Immature natural killer cell (primary cell): ENCODE results near the gene RACGAP1. TPM values are rescaled to one million over a fixed set of nuclear protein-coding genes. Genes with fewer than 3 reads are reported as not detected.

ENCODE experiments used
- DNase-seq, 3 donors: peaks; one replicate each; pipeline ENCODE4 v3.0.0; 2022; ENCODE audit warnings: mixed read lengths in 1 of 3
- H3K27ac Mint-ChIP-seq, 6 donors: one replicate each; pipeline ENCODE4 v1.8.0; 2020; ENCODE audit warnings: mixed read lengths in 6 of 6, mild to moderate bottlenecking in 5 of 6, inconsistent platforms in 4 of 6, moderate library complexity in 3 of 6
- H3K27me3 Mint-ChIP-seq, 3 donors: one replicate each; pipeline ENCODE4 v1.8.0; 2020 to 2021; ENCODE audit warnings: low read depth in 3 of 3, mild to moderate bottlenecking in 3 of 3, mixed read lengths in 3 of 3, moderate library complexity in 3 of 3, inconsistent platforms in 1 of 3
- H3K36me3 Mint-ChIP-seq, 3 donors: one replicate each; pipeline ENCODE4 v1.8.0; 2020; ENCODE audit warnings: mixed read lengths in 3 of 3, inconsistent platforms in 2 of 3, mild to moderate bottlenecking in 2 of 3
- H3K4me1 Mint-ChIP-seq, 2 donors: one replicate each; pipeline ENCODE4 v1.8.0; 2020; ENCODE audit warnings: inconsistent platforms in 2 of 2, mild to moderate bottlenecking in 2 of 2, mixed read lengths in 2 of 2, moderate library complexity in 1 of 2
- H3K4me3 Mint-ChIP-seq, 5 donors: one replicate each; pipeline ENCODE4 v1.8.0; 2020; ENCODE audit warnings: mild to moderate bottlenecking in 5 of 5, mixed read lengths in 5 of 5, inconsistent platforms in 3 of 5, moderate library complexity in 3 of 5
- H3K9me3 Mint-ChIP-seq, 6 donors: one replicate each; pipeline ENCODE4 v1.8.0; 2020; ENCODE audit warnings: mild to moderate bottlenecking in 6 of 6, mixed read lengths in 6 of 6, inconsistent platforms in 4 of 6, moderate library complexity in 3 of 6
- polyA plus RNA-seq, 3 donors: library from polyadenylated mRNA; unstranded; fragments of 300-500 nt; fragmentation: Illumina TruSeq; gene quantifications; one replicate each; pipeline ENCODE4 v1.2.3, GENCODE V29; 2021

RACGAP1 gene
- polyA plus RNA-seq, 3 donors from 2014 or later = 11.6 to 20.9 (median 12.4) TPM

DNA sequence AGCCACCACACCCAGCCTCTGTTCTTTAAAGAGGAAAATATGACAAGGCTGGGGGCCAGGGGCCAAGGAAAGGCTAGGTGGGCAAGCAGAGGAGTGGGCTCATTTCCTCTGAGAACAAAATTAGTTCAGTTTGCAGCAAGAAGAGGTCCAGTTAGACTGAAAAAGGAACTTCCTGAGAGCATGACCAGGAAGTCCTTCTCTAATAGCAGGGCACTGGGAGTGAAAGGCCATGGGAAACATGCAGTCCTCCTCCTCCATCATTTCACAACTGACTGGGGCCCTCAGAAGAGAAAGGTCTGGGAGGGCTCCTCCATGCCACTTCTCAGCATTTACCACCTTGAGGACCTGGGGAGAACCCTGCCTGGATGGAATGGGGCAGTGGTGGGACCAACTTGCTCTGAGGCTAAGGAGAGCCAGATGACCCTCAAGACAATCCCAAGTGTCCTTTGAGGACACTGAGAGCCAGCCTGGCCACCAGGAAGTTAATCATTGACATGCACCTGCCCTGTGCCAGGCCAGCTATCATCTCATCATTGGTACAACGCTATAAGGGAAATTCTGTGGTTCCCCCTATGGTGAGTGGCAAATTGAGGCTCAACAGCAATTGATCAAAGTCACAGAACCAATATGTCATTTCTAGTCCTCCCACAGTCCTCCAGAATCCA is 72.8 kb downstream of the RACGAP1 start:
- DNase-seq = no peak
- Mint-ChIP-seq H3K9me3 (no peaks in the 10 kb centered on the region), H3K27me3 (peaks cover 5 to 20% (median 10%) of the 10 kb centered on the region in 3 donors), H3K4me3 (no peak overlapping the region), H3K27ac (no peak overlapping the region), H3K36me3 (no peaks in the 10 kb centered on the region), H3K4me1 (no peaks in the 10 kb centered on the region)

DNA sequence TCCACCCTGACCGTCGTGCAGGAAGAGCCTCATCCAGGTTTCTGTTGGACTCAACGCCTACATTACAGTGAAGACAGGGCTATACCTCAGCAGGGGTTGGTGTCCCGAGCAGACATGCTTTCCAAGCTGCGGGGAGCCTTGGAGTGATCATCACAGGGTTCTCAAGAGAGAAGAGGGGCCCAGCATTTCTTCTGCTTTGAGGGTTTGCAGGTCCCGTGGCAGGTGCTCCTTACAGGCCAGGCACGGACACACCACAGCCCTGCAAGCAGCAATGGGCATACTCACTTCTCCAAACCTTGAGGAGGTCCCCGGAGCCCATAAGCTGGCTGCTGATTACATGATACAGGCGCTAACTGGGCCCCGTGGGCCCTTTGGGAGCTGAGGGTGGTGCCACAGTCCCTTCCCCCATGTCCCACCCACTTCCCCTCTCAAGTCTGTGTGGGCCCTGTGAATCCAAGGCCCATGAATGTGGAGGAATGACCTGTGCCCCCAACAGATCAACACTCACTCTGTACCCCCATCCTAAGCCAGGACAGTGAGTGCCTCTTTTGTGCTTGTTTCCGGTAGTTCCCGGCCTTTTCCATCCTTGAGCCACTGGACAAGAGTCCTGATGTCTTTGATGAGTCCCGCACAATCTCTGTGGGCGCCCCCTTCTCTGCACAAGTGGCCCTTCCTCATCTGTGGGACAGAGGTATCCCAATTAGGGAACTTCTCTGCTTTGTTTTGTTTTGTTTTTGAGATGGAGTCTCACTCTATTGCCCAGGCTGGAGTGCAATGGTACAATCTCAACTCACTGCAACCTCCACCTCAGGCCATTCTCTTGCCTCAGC is 73.7 kb downstream of the RACGAP1 start:
- Mint-ChIP-seq H3K36me3 (no peaks in the 10 kb centered on the region), H3K27me3 (peaks cover 5 to 13% (median 6%) of the 10 kb centered on the region in 3 donors), H3K4me1 (no peaks in the 10 kb centered on the region), H3K9me3 (no peaks in the 10 kb centered on the region), H3K27ac (no peak overlapping the region), H3K4me3 (no peak overlapping the region)
- DNase-seq = no peak

DNA sequence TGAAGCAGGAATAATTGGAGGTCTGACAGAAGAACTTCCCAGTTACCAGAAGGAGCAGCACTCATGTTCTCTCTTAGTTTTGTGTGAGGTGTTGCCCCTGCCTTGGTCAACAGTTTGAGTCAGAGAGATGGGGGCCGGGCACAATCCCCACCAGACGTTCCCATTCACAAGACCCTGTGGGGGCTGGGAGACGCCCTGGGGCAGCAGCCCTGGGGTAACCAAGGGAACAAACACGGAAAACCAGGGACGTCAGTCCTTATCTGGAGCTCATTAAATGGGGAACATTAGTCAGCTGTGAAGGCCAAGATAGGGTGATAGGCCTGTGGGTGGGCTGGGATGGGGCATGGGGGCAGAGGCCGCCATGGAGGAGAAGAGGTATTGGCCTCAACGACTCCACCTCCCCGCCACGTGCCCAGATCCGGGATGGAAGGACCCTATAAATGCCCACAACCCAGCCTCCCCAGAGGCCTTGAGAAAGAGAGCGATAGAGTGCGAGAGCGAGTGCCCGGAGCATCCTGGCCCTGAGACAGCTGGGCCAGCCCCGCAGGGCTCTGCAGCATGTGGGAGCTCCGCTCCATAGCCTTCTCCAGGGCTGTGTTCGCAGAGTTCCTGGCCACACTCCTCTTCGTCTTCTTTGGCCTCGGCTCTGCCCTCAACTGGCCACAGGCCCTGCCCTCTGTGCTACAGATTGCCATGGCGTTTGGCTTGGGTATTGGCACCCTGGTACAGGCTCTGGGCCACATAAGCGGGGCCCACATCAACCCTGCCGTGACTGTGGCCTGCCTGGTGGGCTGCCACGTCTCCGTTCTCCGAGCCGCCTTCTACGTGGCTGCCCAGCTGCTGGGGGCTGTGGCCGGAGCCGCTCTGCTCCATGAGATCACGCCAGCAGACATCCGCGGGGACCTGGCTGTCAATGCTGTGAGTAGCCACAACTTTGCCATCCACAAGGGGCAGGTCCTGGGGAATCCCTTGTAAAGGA is 74.7 kb downstream of the RACGAP1 start, which contains the start of gene AQP2:
Gene AQP2, plus strand, starts transcription at position 465 of the 979 bp plus-strand sequence. Its CDS starts 94 bp downstream, at position 559.
- peaks cover 5 to 10% (median 9%) of the 10 kb centered on the region in 3 donors for H3K27me3 Mint-ChIP-seq
- no peak within 1 kb of the TSS for H3K27ac Mint-ChIP-seq
- H3K36me3 Mint-ChIP-seq = no peaks in the 10 kb centered on the region
- no peak for DNase-seq
- no peaks in the 10 kb centered on the region for H3K9me3 Mint-ChIP-seq
- H3K4me1 Mint-ChIP-seq = peaks cover 4 to 8% of the 10 kb centered on the region in 2 donors
- H3K4me3 Mint-ChIP-seq = no peak within 1 kb of the TSS

DNA sequence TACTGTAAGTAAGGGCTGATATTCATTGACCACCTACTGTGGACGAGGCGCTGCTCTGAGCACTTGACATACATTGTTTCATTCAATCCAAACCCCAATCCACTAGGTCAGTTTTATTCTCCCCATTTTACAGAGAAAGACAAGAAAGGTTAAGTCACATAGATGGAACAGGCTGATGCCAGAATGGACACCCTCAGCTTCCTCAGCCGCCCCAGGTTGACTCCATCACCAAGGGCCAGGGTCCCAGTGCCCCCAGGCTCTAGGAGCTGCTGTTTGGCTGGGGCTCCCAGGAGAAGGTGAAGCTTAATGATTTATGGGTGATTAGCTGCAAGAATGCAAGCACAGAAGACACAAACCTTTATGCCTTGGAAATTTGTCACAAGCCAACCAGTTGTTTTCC is 75.4 kb downstream of the RACGAP1 start:
- H3K36me3 Mint-ChIP-seq = no peaks in the 10 kb centered on the region
- no peak overlapping the region for H3K4me3 Mint-ChIP-seq
- no peak overlapping the region for H3K27ac Mint-ChIP-seq
- H3K27me3 Mint-ChIP-seq = peaks cover 5 to 10% (median 8%) of the 10 kb centered on the region in 3 donors
- no peak for DNase-seq
- no peaks in the 10 kb centered on the region for H3K9me3 Mint-ChIP-seq
- H3K4me1 Mint-ChIP-seq = peaks cover 7 to 14% of the 10 kb centered on the region in 2 donors

DNA sequence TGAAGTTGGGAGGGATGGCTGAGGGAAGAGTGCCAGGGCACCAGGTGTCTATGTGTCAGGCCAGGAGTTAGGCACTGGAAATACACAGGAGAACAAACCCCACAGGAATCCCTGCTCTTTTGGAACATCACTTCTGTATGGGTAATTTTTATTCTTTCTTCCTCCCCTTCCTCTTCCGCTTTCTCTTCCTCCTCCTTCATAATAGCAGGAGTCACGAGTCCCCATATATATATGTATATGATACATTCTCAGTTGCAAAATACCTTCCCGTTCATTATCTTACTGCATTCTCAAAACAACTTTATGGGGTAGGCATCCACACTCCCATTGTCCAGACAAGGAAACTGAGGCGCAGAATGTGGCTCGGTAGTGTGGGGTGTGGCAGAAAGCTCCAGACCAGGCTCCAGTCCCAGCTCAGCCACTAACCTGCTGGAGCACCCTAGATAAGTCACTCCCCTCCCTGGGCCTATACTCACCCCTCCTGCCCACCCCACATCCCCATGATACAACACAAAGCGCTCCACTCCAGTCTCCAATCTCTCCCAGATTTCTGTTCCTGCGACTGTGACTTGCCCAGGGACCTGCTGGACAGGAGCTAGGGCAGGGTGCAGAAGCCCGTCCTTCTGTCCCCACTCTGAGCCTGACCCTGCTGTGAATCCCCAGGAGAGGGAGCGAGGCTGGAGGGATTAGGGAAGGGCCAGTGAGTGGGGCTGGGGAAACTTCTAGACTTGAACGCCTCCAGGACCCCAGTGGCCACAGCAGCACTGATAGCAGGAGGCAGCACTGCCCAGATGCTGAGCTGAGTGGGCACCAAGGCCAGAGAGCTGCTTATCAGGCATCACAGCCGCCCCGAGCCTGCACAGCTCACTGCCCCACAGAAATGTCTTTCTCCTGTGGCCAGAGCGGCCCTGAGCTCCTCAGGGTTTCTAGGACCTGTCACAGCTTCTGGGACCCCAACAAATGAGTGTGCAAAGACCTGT is 76.1 kb downstream of the RACGAP1 start:
- Mint-ChIP-seq H3K27me3 (peaks cover 4 to 5% (median 5%) of the 10 kb centered on the region in 3 donors), H3K36me3 (no peaks in the 10 kb centered on the region), H3K27ac (no peak overlapping the region), H3K4me3 (no peak overlapping the region), H3K4me1 (peaks cover 7 to 14% of the 10 kb centered on the region in 2 donors), H3K9me3 (no peaks in the 10 kb centered on the region)
- DNase-seq = no peak

DNA sequence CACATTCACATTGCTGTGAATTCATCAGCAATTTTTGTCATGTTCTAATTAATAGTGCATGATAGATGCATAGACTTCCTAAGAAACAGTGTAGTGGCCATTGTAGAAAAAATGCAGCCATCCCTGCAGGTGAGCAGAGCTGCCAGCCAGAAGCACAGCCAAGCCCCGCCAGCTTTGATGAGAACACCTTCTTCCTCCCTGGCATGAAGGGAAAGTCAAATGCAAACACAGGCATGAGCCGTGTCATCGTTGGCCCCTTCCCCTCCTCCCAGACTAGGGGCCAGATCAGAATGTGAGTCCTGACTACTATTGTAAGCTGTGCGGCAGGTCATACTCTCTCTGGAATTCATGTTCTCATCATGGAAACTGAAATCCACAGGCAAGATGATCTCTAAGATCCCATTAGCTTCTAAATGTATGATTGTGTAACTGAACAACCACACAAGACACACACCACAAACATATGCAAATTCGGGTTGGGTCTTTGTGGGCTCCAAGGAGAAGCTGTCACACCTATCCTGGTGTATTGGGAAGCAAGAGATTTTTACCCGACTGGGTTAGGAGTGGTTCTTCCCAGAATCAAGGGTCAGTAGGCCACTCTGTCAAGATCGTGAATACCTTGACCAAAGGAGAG is 77.6 kb downstream of the RACGAP1 start:
- H3K9me3 Mint-ChIP-seq = no peaks in the 10 kb centered on the region
- peaks cover 3 to 5% (median 5%) of the 10 kb centered on the region in 3 donors for H3K27me3 Mint-ChIP-seq
- no peak overlapping the region for H3K4me3 Mint-ChIP-seq
- peaks cover 7 to 14% of the 10 kb centered on the region in 2 donors for H3K4me1 Mint-ChIP-seq
- no peak overlapping the region for H3K27ac Mint-ChIP-seq
- no peaks in the 10 kb centered on the region for H3K36me3 Mint-ChIP-seq
- no peak for DNase-seq

DNA sequence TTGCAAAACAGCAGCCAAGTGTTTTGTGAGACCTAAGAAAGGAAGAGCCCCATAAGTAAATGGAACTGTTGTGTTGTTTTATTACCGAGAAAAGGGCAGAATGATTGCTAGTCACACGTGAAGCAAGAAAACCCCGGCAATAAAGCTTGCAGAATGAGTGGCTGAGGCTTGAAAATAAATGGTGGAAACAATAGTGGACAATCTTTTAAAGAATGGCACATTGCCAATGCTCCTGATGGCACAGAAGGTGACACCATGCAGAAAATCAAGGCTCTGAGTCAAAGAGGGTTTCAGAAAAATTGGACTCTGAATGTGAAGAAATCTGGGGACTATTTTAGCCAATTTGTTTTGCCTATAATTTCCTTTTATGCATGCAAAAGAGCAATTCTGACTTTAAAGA is 78.8 kb downstream of the RACGAP1 start:
- DNase-seq = no peak
- peaks cover 7 to 14% of the 10 kb centered on the region in 2 donors for H3K4me1 Mint-ChIP-seq
- no peaks in the 10 kb centered on the region for H3K9me3 Mint-ChIP-seq
- H3K27me3 Mint-ChIP-seq = peaks cover 3 to 5% (median 5%) of the 10 kb centered on the region in 3 donors
- H3K27ac Mint-ChIP-seq = no peak overlapping the region
- H3K4me3 Mint-ChIP-seq = no peak overlapping the region
- no peaks in the 10 kb centered on the region for H3K36me3 Mint-ChIP-seq

DNA sequence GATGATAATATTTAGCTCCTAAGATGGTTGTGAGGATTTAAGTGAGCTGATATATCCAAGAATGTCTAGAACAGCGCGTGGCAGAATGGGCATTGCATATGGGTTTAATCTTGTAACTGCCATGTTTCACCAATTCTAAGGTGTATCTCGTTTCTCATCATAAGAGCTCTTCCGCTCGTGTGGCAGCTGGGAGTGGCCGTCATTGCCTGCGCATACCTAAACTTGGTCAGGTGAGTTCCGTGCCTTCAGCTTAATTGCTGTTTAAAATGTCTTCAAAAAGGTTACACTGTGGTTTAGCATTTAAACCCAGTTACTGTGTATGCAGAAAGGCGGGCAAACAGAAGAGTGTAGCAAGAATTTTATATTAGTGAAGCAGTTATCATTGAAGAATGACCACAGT is 79.2 kb downstream of the RACGAP1 start:
- Mint-ChIP-seq H3K27me3 (peaks cover 2 to 5% (median 4%) of the 10 kb centered on the region in 3 donors), H3K4me1 (peaks cover 7 to 14% of the 10 kb centered on the region in 2 donors), H3K27ac (peak overlapping the region in 3 of 6 donors; percentile 24 to 87 (median 60)), H3K36me3 (no peaks in the 10 kb centered on the region), H3K9me3 (no peaks in the 10 kb centered on the region), H3K4me3 (peak overlapping the region in 2 of 5 donors; percentile 87)
- DNase-seq = no peak

DNA sequence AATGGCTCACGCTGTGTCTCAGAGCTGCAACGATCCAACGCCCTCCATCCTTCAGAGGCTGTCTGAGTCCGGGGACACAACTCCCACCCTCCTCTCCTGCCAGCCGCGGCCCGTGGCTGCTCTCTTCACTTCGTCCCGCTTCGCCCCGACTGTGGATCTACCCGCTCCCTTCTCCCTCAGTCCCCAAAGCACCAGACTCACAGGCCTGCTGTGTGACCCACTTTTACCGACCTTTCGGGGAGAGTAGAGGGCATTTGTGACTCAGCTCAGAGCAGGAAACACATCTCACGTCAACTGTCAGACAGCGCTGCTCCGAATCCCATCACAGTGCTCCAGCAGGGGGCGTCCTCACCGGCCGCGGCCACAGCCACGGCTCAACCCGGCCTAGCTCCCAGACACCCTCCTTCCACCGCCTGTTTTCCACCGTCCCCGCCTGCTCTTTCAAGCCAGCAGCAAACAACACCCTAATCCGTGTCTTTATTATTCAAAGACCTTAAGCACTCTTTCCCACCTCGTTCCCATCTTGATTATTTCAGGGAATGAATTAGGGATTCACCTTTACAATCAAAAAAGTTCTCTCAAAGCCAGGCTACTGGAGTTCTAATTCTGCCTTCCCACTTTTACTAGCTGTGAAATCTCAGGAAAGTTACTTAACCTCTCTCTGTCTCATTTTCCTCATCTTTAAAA is 79.8 kb downstream of the RACGAP1 start:
- H3K27ac Mint-ChIP-seq = peak overlapping the region; percentile 66 to 94 (median 86)
- no peaks in the 10 kb centered on the region for H3K36me3 Mint-ChIP-seq
- DNase-seq = peak; percentile 56 to 71 (median 63)
- peaks cover 7 to 14% of the 10 kb centered on the region in 2 donors for H3K4me1 Mint-ChIP-seq
- H3K4me3 Mint-ChIP-seq = peak overlapping the region; percentile 85 to 89 (median 87)
- peaks cover 0 to 5% (median 2%) of the 10 kb centered on the region in 3 donors for H3K27me3 Mint-ChIP-seq
- no peaks in the 10 kb centered on the region for H3K9me3 Mint-ChIP-seq

DNA sequence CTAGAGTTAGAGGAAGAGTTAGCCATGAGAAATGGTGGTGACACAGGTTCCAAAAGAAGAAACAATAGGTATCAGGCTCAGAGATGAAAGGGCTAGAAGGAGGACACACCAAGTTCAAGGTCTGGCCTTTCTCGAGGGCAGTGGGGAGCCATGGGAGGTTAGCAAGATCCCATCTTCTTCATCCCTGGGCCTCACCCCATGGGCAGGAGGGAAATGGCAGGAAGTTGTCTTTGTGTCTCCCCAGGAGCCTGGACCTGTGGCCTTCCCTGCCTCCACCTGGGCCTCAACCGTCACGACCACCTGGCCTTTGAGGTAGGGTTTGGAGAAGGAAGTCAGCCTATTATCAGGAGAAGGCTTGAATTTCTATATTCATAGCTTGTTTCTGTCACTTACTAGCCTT is 80.6 kb downstream of the RACGAP1 start:
- Mint-ChIP-seq H3K4me1 (peaks cover 7 to 14% of the 10 kb centered on the region in 2 donors), H3K27me3 (peaks cover 0 to 5% (median under 1%) of the 10 kb centered on the region in 3 donors), H3K4me3 (peak overlapping the region in 3 of 5 donors; percentile 87 to 89 (median 87)), H3K36me3 (no peaks in the 10 kb centered on the region), H3K27ac (peak overlapping the region in 1 of 6 donors; percentile 87), H3K9me3 (no peaks in the 10 kb centered on the region)
- DNase-seq = no peak

DNA sequence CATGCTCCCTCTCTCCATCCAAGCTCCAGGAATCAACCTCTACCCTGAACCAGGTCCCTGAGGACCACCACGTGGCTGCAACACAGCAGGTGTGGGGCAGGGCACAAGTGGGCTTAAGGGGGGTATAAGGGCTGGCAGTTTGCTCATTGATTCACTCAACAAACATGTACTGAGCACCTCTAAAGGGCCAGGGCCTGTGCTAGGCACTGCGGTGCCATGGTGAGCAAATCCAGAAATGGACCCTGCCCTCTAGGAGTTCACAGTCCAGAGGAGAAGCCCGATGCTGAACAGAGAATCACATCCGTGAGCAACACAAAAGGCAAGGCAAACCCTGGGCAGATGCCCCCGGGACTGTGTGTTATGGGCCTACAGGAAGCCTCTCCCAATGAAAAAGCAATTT is 81.2 kb downstream of the RACGAP1 start:
- H3K9me3 Mint-ChIP-seq = no peaks in the 10 kb centered on the region
- no peak for DNase-seq
- H3K27me3 Mint-ChIP-seq = peaks cover 0 to 5% (median 0%) of the 10 kb centered on the region in 3 donors
- peaks cover 7 to 14% of the 10 kb centered on the region in 2 donors for H3K4me1 Mint-ChIP-seq
- no peaks in the 10 kb centered on the region for H3K36me3 Mint-ChIP-seq
- H3K4me3 Mint-ChIP-seq = no peak overlapping the region
- peak overlapping the region in 2 of 6 donors; percentile 16 to 30 for H3K27ac Mint-ChIP-seq

DNA sequence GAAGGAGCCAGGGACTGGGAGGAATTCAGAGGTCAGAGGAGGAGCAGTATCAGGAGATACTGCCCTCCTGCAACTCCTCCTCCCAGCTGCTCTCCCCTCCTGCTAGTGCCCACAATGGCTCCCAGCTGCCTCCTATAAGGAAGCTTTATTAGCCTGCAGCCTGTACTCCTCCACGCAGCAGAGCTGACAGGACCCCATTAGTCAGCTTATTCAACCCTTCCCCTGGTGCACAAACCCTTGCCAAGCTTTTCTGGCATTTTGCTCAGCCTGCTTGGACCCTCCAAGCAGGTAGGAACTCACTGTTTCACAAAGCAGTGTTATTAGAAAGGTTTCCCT is 81.7 kb downstream of the RACGAP1 start:
- H3K27ac Mint-ChIP-seq = peak overlapping the region in 1 of 6 donors; percentile 30
- peaks cover 7 to 14% of the 10 kb centered on the region in 2 donors for H3K4me1 Mint-ChIP-seq
- H3K4me3 Mint-ChIP-seq = no peak overlapping the region

More for the DNA sequence above, 81.7 kb downstream of the RACGAP1 start:
- no peaks in the 10 kb centered on the region for H3K9me3 Mint-ChIP-seq
- no peak for DNase-seq
- H3K36me3 Mint-ChIP-seq = no peaks in the 10 kb centered on the region
- H3K27me3 Mint-ChIP-seq = peaks cover 0 to 5% (median 0%) of the 10 kb centered on the region in 3 donors
